Spleen (tissue), 13 donors: ENCODE results near the gene MMP1. TPM values are rescaled to one million over a fixed set of nuclear protein-coding genes. Genes with fewer than 3 reads are reported as not detected.

Source experiments
- DNase-seq: peaks from one replicate; pipeline ENCODE4 v3.0.0-alpha.2; 2020
- H3K27ac ChIP-seq, 8 donors: fragments of 200-600 bp; sonication (generic) in 7 of 8; 1 replicate in 4 of 8; 2 replicates in 4 of 8; pipeline versions ENCODE4 v1.5.0 to v1.8.0; 2016 to 2021; ENCODE audit warnings: inconsistent platforms in 4 of 8, mild to moderate bottlenecking in 4 of 8, moderate library complexity in 1 of 8
- H3K27me3 ChIP-seq, 7 donors: fragments of 200-600 bp; sonication (generic) in 6 of 7; replicated peaks in 1 of 7; 1 replicate in 4 of 7; 2 replicates in 3 of 7; pipeline versions ENCODE4 v1.5.0 to v1.8.0; 2016 to 2021; ENCODE audit warnings: inconsistent platforms in 3 of 7, mild to moderate bottlenecking in 1 of 7
- H3K36me3 ChIP-seq, 6 donors: fragments of 200-600 bp; sonication (generic) in 5 of 6; 1 replicate in 4 of 6; 2 replicates in 2 of 6; pipeline versions ENCODE4 v1.5.0 to v1.8.0; 2016 to 2021; ENCODE audit warnings: inconsistent platforms in 2 of 6
- H3K4me1 ChIP-seq, 6 donors: fragments of 200-600 bp; sonication (generic) in 5 of 6; 1 replicate in 3 of 6; 2 replicates in 3 of 6; pipeline versions ENCODE4 v1.5.0 to v1.8.0; 2016 to 2021; ENCODE audit warnings: inconsistent platforms in 3 of 6
- H3K4me3 ChIP-seq, 8 donors: fragments of 200-600 bp; sonication (generic) in 7 of 8; 1 replicate in 4 of 8; 2 replicates in 4 of 8; pipeline versions ENCODE4 v1.5.0 to v1.8.0; 2016 to 2021; ENCODE audit warnings: inconsistent platforms in 4 of 8, mild to moderate bottlenecking in 4 of 8, moderate library complexity in 2 of 8
- H3K9me3 ChIP-seq, 8 donors: fragments of 200-600 bp; sonication (generic) in 7 of 8; 1 replicate in 4 of 8; 2 replicates in 4 of 8; pipeline versions ENCODE4 v1.5.0 to v1.8.0; 2016 to 2021; ENCODE audit warnings: inconsistent platforms in 4 of 8
- POLR2A ChIP-seq, 3 donors: fragments of 450-650 bp; IDR thresholded peaks; one replicate each; pipeline ENCODE4 v1.5.1; 2017; ENCODE audit warnings: antibody characterized with exemption in 3 of 3, mild to moderate bottlenecking in 1 of 3
- POLR2AphosphoS5 ChIP-seq, 3 donors: sonication (generic); formaldehyde crosslinking; IDR thresholded peaks; one replicate each; pipeline ENCODE4 v1.5.1; 2017; ENCODE audit warnings: antibody characterized with exemption in 3 of 3
- WGBS, 5 donors: extraction: QIAGEN DNeasy Blood & Tissue Kit in 3 of 5; methylation state at CpG; one replicate each; pipeline versions ENCODE4 v1.1.5 to v1.1.7; 2013 to 2018; 5-methylcytosine and 5-hydroxymethylcytosine counted together
- intact Hi-C: fragments of 100-400 bp; cut with DNase I; formaldehyde crosslinking; loops from one replicate; pipeline ENCODE4 v1.15.0; 2023; ENCODE audit warnings: low total_unique reads
- long read RNA-seq, 2 donors: transcript quantifications; one replicate each; lab custom pipeline, GENCODE V29; 2026
- polyA plus RNA-seq, 3 donors: library from polyadenylated mRNA; stranded (reverse); fragments of 200-250 nt; gene quantifications; one replicate each; pipeline ENCODE4 v1.2.1, GENCODE V29; 2013
- total RNA-seq, 7 donors: library from RNA; depleted of rRNA in 3 of 7; stranded (reverse); fragments of >200 nt in 3 of 7; fragmentation: NEBNext Ultra II Directional in 4 of 7; extraction: Animal tissue kit (Norgen Biotek cat#: 25700) in 4 of 7; gene quantifications; one replicate each; pipeline versions ENCODE4 v1.1.0 to v1.2.1, GENCODE V29; 2016 to 2021
- TF ChIP-seq, protein P1 (sequence below), 11 experiments: fragments of 200-600 bp in 7 of 11; fragments of 450-650 bp in 4 of 11; sonication (generic) in 4 of 11; IDR thresholded peaks in 8 of 11; conservative IDR thresholded peaks in 3 of 11; 1 replicate in 7 of 11; 2 replicates in 4 of 11; pipeline versions ENCODE4 v1.4.0 to v1.8.0; 2016 to 2021; ENCODE audit warnings: antibody characterized with exemption in 11 of 11, inconsistent platforms in 4 of 11, mild to moderate bottlenecking in 1 of 11
- donor health status: healthy with polysubstance abuse.
- donor health status: DM: no; HTN: no; CAD: no; lungs with moderate emphysema.
- donor health status: DM: no; HTN: no; CAD: no.
- donor health status: Bipolar disorder and iron deficiency.
- donor health status: healthy.
- donor health status: DM: no; HTN: no; CAD: no.
- donor health status: DM: yes; HTN: yes; CAD: no.

Gene MMP1
- 1 to 10 TPM; 1.2 to 8.8 (median 2.3) TPM for total RNA-seq
- 1 to 10 TPM in 2 of 3 donors, under 1 TPM in 1; 1.00 to 4.0 (median 2.4) TPM for polyA plus RNA-seq
- long read RNA-seq, donor 1 = 0 reads
- long read RNA-seq, donor 2 = 0 reads

DNA sequence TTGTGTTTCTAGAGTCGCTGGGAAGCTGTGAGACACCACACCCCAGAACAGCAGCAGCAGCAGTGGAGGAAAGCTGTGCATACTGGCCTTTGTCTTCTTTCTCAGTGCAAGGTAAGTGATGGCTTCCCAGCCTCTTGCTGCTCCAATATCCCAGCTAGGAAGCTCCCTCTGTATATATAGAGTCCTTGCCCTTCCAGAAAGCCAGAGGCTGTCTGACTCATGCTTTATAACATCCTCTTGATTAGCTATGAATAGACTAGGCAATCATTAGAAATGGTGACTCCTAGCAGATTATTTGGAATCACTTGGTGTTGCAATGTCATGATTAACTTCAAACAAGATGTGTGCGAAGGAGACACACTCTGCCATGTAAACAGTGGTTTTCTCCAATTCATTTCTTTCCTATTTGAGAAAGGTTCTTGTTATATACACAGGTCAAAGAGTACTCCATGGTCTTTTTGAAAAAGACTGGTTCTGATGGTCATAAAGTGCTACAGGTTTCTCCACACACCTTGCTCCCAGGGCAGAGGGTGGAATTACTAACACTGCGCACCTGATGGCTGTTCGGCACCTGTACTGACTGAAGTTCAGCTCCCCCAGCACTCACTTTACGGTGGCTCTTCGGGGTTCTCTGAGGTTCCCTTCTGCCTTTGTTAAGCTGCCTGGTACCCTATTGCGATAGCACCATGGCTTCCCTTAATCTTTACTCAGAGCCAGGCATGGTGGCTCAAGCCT, at the start of gene MMP1:
Gene MMP1, minus strand, starts transcription at position 149 of the 735 bp plus-strand sequence. Its CDS starts 68 bp downstream, at position 81.
- Histone ChIP-seq H3K36me3 (no peaks in the 10 kb centered on the region), H3K9me3 (no peaks in the 10 kb centered on the region), H3K27me3 (peaks cover 0 to 7% (median 0%) of the 10 kb centered on the region in 7 donors), H3K27ac (no peak within 1 kb of the TSS), H3K4me3 (no peak within 1 kb of the TSS), H3K4me1 (no peaks in the 10 kb centered on the region)
- intact Hi-C loops = no loop called here
- no peak for DNase-seq
- TF ChIP-seq POLR2A (IDR thresholded peaks at IDR 0.05) (no peak), POLR2AphosphoS5 (IDR thresholded peaks at IDR 0.05) (no peak)
- TF ChIP-seq, protein P1, sequence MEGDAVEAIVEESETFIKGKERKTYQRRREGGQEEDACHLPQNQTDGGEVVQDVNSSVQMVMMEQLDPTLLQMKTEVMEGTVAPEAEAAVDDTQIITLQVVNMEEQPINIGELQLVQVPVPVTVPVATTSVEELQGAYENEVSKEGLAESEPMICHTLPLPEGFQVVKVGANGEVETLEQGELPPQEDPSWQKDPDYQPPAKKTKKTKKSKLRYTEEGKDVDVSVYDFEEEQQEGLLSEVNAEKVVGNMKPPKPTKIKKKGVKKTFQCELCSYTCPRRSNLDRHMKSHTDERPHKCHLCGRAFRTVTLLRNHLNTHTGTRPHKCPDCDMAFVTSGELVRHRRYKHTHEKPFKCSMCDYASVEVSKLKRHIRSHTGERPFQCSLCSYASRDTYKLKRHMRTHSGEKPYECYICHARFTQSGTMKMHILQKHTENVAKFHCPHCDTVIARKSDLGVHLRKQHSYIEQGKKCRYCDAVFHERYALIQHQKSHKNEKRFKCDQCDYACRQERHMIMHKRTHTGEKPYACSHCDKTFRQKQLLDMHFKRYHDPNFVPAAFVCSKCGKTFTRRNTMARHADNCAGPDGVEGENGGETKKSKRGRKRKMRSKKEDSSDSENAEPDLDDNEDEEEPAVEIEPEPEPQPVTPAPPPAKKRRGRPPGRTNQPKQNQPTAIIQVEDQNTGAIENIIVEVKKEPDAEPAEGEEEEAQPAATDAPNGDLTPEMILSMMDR (IDR thresholded peaks at IDR 0.05 in 8 of 11, conservative IDR thresholded peaks at IDR 0.05 in 3 of 11) = no peak
- WGBS, 5 donors = 90 to 93% (median 92%) methylated on average over 7 of the region's 7 CpGs

DNA sequence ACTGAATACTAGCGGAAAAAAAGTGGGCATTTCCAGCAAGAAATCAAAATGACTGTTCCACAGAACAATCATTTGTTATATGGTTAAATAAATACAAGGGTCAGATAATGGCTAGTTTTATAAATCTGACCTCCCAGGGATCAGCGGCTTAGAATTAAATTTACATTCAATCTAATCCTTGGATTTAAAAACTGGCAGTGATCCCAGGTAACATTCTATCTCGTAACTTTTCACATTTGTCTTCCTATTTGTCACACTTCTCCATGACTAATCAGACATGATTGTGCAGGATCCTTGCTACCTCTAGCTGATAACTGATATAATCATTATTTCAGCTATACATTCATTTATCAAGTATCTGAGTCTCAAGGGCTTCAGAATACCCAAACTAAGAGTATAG, 48.3 kb upstream of the MMP1 start:
- peaks cover 0 to 12% (median 0%) of the 10 kb centered on the region in 7 donors for H3K27me3 ChIP-seq
- DNase-seq = no peak
- intact Hi-C loops = no loop called here
- H3K4me3 ChIP-seq = no peak overlapping the region
- no peaks in the 10 kb centered on the region for H3K9me3 ChIP-seq
- WGBS, 5 donors = 71 to 89% (median 76%) methylated on average over 3 of the region's 3 CpGs
- TF ChIP-seq, protein P1 (IDR thresholded peaks at IDR 0.05 in 8 of 11, conservative IDR thresholded peaks at IDR 0.05 in 3 of 11) = no peak
- no peak for TF ChIP-seq POLR2A (IDR thresholded peaks at IDR 0.05)
- no peak for TF ChIP-seq POLR2AphosphoS5 (IDR thresholded peaks at IDR 0.05)
- no peaks in the 10 kb centered on the region for H3K36me3 ChIP-seq
- no peak overlapping the region for H3K27ac ChIP-seq
- no peaks in the 10 kb centered on the region for H3K4me1 ChIP-seq

DNA sequence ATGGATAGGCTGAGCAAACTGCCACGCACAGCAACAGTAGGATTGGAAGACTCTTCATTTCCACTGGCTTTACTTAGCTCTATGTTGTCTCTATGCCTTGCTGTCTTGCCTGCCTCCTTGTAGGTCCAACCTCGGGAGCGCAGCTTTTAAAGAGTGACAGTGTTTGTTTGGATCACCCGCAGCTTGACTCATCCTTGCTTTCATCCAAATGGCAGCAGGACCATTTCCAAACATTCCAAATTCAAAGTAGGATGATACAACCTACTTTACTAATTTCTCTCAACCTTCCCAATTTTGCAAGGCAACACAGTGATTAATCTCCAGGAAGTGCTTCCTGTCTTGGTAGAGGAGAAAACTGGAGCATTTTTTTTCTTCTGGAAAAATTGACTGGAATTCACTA, 45.5 kb upstream of the MMP1 start, which contains the start of gene MMP3:
Gene MMP3, minus strand, starts transcription at position 121 of the 400 bp plus-strand sequence. Its CDS starts 63 bp downstream, at position 58.
- no peaks in the 10 kb centered on the region for H3K9me3 ChIP-seq
- no peaks in the 10 kb centered on the region for H3K36me3 ChIP-seq
- no peak for DNase-seq
- no peaks in the 10 kb centered on the region for H3K4me1 ChIP-seq
- H3K4me3 ChIP-seq = no peak within 1 kb of the TSS
- 84 to 90% (median 88%) methylated on average over 4 of the region's 4 CpGs for WGBS, 5 donors
- H3K27me3 ChIP-seq = peaks cover 0 to 12% (median 0%) of the 10 kb centered on the region in 7 donors
- intact Hi-C loops = no loop called here
- TF ChIP-seq POLR2A (IDR thresholded peaks at IDR 0.05) (no peak), POLR2AphosphoS5 (IDR thresholded peaks at IDR 0.05) (no peak)
- TF ChIP-seq, protein P1 (IDR thresholded peaks at IDR 0.05 in 8 of 11, conservative IDR thresholded peaks at IDR 0.05 in 3 of 11) = no peak
- H3K27ac ChIP-seq = no peak within 1 kb of the TSS

DNA sequence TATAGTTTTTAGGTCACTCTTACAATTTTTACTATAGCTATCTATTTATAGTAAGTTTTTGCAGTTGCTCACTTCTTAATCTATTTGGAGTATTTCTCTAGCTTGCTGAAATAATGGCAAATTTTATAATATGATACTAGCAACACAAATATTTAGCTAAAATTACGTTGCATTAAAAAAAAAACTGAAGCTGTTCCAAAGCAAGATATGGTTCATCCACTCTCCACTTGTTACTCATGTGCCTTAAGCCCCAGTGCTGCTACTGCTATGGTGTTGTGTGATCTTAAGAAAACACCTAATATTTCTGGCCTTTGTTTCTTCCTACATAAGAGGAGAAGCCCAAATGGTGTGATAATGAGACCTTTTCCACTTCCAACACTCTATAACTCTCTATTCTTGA, 45.0 kb upstream of the MMP1 start:
- Histone ChIP-seq H3K4me1 (no peaks in the 10 kb centered on the region), H3K9me3 (no peaks in the 10 kb centered on the region), H3K27ac (no peak overlapping the region), H3K4me3 (no peak overlapping the region), H3K27me3 (peaks cover 0 to 12% (median 0%) of the 10 kb centered on the region in 7 donors), H3K36me3 (no peaks in the 10 kb centered on the region)
- WGBS, 5 donors = 49 to 63% (median 54%) methylated on average over 1 of the region's 1 CpG
- TF ChIP-seq POLR2A (IDR thresholded peaks at IDR 0.05) (no peak), POLR2AphosphoS5 (IDR thresholded peaks at IDR 0.05) (no peak)
- TF ChIP-seq, protein P1 (IDR thresholded peaks at IDR 0.05 in 8 of 11, conservative IDR thresholded peaks at IDR 0.05 in 3 of 11) = no peak
- no peak for DNase-seq
- intact Hi-C loops = no loop called here
